CD4-positive, alpha-beta T cell (primary cell): ENCODE measurements around the gene ATP2A3. TPM values are rescaled to one million over a fixed set of nuclear protein-coding genes. Genes with fewer than 3 reads are reported as not detected.

Experiments
- ATAC-seq: fragments of 200-7000 bp; cut with Tn5 transposase; one replicate; pipeline ENCODE4 v1.10.0; 2022; ENCODE audit warnings: mild to moderate bottlenecking; ENCODE audit not compliant: poor library complexity
- CTCF ChIA-PET: fragments of 350-600 bp; sonication (Branson Sonifier 250); formaldehyde crosslinking; loops from one replicate; lab custom pipeline; 2021; ENCODE audit warnings: antibody characterized with exemption, inconsistent platforms; lab: Charles Lee
- POLR2A ChIA-PET: fragments of 350-600 bp; sonication (Branson Sonifier 250); formaldehyde crosslinking; loops from one replicate; lab custom pipeline; 2021; ENCODE audit warnings: antibody characterized with exemption, inconsistent platforms; lab: Charles Lee
- DNase-seq, 14 experiments: peaks; one replicate each; pipeline ENCODE4 v3.0.0-alpha.2; 2013 to 2020; ENCODE audit warnings: mixed read lengths in 2 of 14
- H3K27ac ChIP-seq, 2 donors: one replicate each; pipeline versions ENCODE4 v1.5.1 to v1.7.0; 2013; ENCODE audit warnings: low read length in 2 of 2, low read depth in 1 of 2, mild to moderate bottlenecking in 1 of 2
- H3K27me3 ChIP-seq, 2 experiments: 1 replicate in 1 of 2; 2 replicates in 1 of 2; pipeline versions ENCODE4 v1.6.1 to v1.7.0; 2013; ENCODE audit warnings: low read length in 2 of 2, control low read depth in 1 of 2, mild to moderate bottlenecking in 1 of 2, moderate library complexity in 1 of 2; ENCODE audit not compliant: insufficient read depth in 2 of 2, control insufficient read depth in 1 of 2
- H3K36me3 ChIP-seq: one replicate; pipeline ENCODE4 v1.6.1; 2013; ENCODE audit warnings: low read length, control low read depth; ENCODE audit not compliant: insufficient read depth
- H3K4me1 ChIP-seq: one replicate; pipeline ENCODE4 v1.6.1; 2013; ENCODE audit warnings: low read length, control low read depth; ENCODE audit not compliant: insufficient read depth
- H3K4me3 ChIP-seq: one replicate; pipeline ENCODE4 v1.5.1; 2013; ENCODE audit warnings: mild to moderate bottlenecking, low read length, moderate library complexity
- H3K9me3 ChIP-seq, 2 experiments: 1 replicate in 1 of 2; 2 replicates in 1 of 2; pipeline versions ENCODE4 v1.6.1 to v1.7.0; 2013; ENCODE audit warnings: low read length in 2 of 2, mild to moderate bottlenecking in 2 of 2, control low read depth in 1 of 2, moderate library complexity in 1 of 2; ENCODE audit not compliant: control insufficient read depth in 1 of 2, insufficient read depth in 1 of 2
- H3K27ac Mint-ChIP-seq: one replicate; pipeline ENCODE4 v1.8.0; 2020; ENCODE audit warnings: mixed read lengths
- H3K27me3 Mint-ChIP-seq: one replicate; pipeline ENCODE4 v1.8.0; 2021; ENCODE audit warnings: mixed read lengths
- H3K36me3 Mint-ChIP-seq: one replicate; pipeline ENCODE4 v1.8.0; 2021; ENCODE audit warnings: low read depth, mixed read lengths
- H3K4me1 Mint-ChIP-seq: one replicate; pipeline ENCODE4 v1.8.0; 2021; ENCODE audit warnings: low read depth, mixed read lengths
- H3K4me3 Mint-ChIP-seq: one replicate; pipeline ENCODE4 v1.8.0; 2020; ENCODE audit warnings: mild to moderate bottlenecking, mixed read lengths
- H3K9me3 Mint-ChIP-seq: one replicate; pipeline ENCODE4 v1.8.0; 2020; ENCODE audit warnings: mixed read lengths
- intact Hi-C, 2 experiments: fragments of 100-400 bp; cut with DNase I in 1 of 2; cut with micrococcal nuclease in 1 of 2; formaldehyde crosslinking; loops; one replicate each; pipeline versions ENCODE4 v1.15.1 to v1.9.0; 2023 to 2025; cut with DNase I, micrococcal nuclease
- total RNA-seq, 174 experiments: library from RNA in 2 of 174; stranded (reverse) in 2 of 174; gene quantifications; one replicate each; pipeline ENCODE4 v1.2.3 and lab custom pipeline; 2021 to 2026
- TF ChIP-seq, protein P1 (sequence below): fragments of 200-600 bp; IDR thresholded peaks from one replicate; pipeline ENCODE4 v1.8.0; 2022; ENCODE audit warnings: antibody characterized with exemption, mild to moderate bottlenecking

The ATP2A3 gene
- total RNA-seq, 2 experiments from 2014 or later: 197 to 199 TPM

DNA sequence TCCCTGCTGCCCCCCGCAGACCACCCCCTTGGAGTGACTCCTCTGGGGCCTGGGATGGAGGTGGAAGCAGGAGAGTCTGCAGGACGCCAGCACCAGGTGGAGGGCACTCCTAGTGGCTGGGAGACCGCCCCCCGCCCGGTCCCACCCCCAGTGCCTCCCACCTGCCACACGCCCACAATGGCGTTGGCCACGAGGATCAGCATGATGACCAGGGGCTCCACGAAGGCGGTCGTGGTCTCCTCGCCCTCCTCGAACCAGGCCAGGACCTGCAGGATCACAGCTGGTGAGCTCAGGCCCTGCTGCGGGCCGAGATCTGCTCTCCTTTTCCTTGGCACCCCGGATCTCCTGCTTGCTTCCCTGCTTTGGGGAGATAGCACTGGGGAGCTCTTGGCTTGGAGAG is 12.8 kb downstream of the ATP2A3 start:
- Histone ChIP-seq H3K4me3 (no peak overlapping the region), H3K27ac (no peak overlapping the region), H3K27me3 (no peaks in the 10 kb centered on the region), H3K9me3 (no peaks in the 10 kb centered on the region), H3K4me1 (peaks cover 13% of the 10 kb centered on the region), H3K36me3 (peaks cover 85% of the 10 kb centered on the region)
- H3K27ac Mint-ChIP-seq: no peak overlapping the region
- CTCF ChIA-PET: no interaction called here
- H3K36me3 Mint-ChIP-seq: peaks cover 52% of the 10 kb centered on the region
- TF ChIP-seq, protein P1, sequence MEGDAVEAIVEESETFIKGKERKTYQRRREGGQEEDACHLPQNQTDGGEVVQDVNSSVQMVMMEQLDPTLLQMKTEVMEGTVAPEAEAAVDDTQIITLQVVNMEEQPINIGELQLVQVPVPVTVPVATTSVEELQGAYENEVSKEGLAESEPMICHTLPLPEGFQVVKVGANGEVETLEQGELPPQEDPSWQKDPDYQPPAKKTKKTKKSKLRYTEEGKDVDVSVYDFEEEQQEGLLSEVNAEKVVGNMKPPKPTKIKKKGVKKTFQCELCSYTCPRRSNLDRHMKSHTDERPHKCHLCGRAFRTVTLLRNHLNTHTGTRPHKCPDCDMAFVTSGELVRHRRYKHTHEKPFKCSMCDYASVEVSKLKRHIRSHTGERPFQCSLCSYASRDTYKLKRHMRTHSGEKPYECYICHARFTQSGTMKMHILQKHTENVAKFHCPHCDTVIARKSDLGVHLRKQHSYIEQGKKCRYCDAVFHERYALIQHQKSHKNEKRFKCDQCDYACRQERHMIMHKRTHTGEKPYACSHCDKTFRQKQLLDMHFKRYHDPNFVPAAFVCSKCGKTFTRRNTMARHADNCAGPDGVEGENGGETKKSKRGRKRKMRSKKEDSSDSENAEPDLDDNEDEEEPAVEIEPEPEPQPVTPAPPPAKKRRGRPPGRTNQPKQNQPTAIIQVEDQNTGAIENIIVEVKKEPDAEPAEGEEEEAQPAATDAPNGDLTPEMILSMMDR: no peak
- POLR2A ChIA-PET: interaction anchor here (0.5 kb wide), 1 partner anchor 30 kb away, joined by 3 read pairs; no protein-coding TSS in a partner anchor
- H3K9me3 Mint-ChIP-seq: no peaks in the 10 kb centered on the region
- DNase-seq: no peak
- no peak overlapping the region for H3K4me3 Mint-ChIP-seq
- intact Hi-C loops: no loop called here
- ATAC-seq: no peak
- H3K4me1 Mint-ChIP-seq: peaks cover 4% of the 10 kb centered on the region
- H3K27me3 Mint-ChIP-seq: no peaks in the 10 kb centered on the region

DNA sequence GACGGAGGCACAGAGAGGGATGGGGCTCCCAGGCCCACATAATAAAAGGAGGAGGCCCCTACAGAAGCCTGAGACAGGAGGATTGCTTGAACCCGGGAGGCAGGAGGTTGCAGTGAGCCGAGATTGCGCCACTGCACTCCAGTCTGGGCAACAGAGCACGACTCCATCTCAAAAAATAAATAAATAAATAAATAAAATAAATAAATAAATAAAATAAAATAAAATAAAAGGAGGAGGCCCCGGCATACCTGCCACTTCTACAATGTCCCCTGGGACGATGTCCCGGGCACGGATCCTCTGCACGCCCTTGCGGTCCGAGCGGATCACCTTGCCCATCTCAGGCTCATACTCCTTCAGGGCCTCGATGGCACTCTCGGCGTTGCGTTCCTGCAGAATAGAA is 13.2 kb downstream of the ATP2A3 start:
- Mint-ChIP-seq H3K4me3 (no peak overlapping the region), H3K9me3 (no peaks in the 10 kb centered on the region), H3K27me3 (no peaks in the 10 kb centered on the region), H3K27ac (no peak overlapping the region), H3K36me3 (peaks cover 52% of the 10 kb centered on the region), H3K4me1 (peaks cover 1% of the 10 kb centered on the region)
- Histone ChIP-seq H3K4me1 (peaks cover 9% of the 10 kb centered on the region), H3K36me3 (peaks cover 85% of the 10 kb centered on the region), H3K27me3 (no peaks in the 10 kb centered on the region), H3K4me3 (no peak overlapping the region), H3K9me3 (no peaks in the 10 kb centered on the region), H3K27ac (no peak overlapping the region)
- POLR2A ChIA-PET: interaction anchor here (0.5 kb wide), 1 partner anchor 30 kb away, joined by 3 read pairs; no protein-coding TSS in a partner anchor
- intact Hi-C loops: no loop called here
- no peak for DNase-seq
- TF ChIP-seq, protein P1: no peak
- CTCF ChIA-PET: no interaction called here
- ATAC-seq: no peak

DNA sequence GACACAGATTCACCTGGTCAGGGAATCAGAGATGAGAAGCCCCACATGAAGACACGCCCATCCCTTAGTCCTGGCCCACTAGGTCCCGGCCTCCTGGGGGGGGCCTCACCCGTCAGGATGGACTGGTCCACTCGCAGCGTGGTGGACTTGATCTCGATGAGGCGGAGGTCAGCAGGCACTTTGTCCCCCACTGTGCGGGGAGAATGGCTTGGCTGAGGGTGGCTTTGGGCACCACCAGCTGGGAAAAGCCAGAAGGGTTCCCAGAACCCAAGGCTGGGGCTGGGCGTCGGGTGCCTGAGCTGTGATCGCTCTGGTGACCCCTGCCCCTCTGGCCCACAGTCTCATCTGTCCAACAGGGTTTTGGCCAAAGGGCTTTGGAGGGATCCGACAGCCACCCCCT is 13.7 kb downstream of the ATP2A3 start:
- peaks cover 0 to 3% of the 10 kb centered on the region in 2 experiments for H3K9me3 ChIP-seq
- Mint-ChIP-seq H3K27ac (no peak overlapping the region), H3K4me1 (no peaks in the 10 kb centered on the region), H3K9me3 (no peaks in the 10 kb centered on the region), H3K36me3 (peaks cover 54% of the 10 kb centered on the region), H3K4me3 (no peak overlapping the region), H3K27me3 (no peaks in the 10 kb centered on the region)
- H3K27me3 ChIP-seq: no peaks in the 10 kb centered on the region
- no peak for DNase-seq
- intact Hi-C loops: no loop called here
- peaks cover 88% of the 10 kb centered on the region for H3K36me3 ChIP-seq
- peaks cover 5% of the 10 kb centered on the region for H3K4me1 ChIP-seq
- no peak for ATAC-seq
- ChIA-PET CTCF (no interaction called here), POLR2A (no interaction called here)
- TF ChIP-seq, protein P1: no peak
- no peak overlapping the region for H3K27ac ChIP-seq
- H3K4me3 ChIP-seq: no peak overlapping the region
